ENCODE results near the gene CFL2.

GRCh38 chr14:34749408-34749807 is 35.0 kb upstream of the CFL2 start:
- TF ChIP-seq CTCF (IDR thresholded peaks at IDR 0.05) (no peak), EP300 (IDR thresholded peaks at IDR 0.05) (no peak), POLR2A (IDR thresholded peaks at IDR 0.05) (no peak), POLR2AphosphoS5 (IDR thresholded peaks at IDR 0.05) (no peak)

All from upper lobe of left lung (tissue), 4 donors.